Measurements from ENCODE around the gene OTOS.

The OTOS gene

DNA sequence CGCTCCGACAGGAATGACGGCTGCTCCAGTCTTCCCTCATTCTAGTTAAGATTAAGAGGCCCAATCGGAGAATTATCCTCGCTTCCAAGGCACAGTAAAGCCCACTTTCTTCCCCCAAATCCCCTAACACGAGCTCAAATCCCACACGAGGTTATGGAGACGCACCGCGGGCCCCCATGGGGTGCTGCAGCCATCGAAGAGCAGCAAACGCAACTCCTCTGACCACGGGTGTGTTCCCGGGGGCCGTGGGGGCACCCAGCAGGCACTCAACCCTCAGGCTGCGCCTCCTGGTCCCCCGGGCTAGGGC is 4.8 kb downstream of the OTOS start:
- DNase-seq = no peak

- DNase-seq = no peak
Observed at GRCh38 chr2:240134956-240135520, 5.4 kb downstream of the OTOS start.

GRCh38 chr2:240134466-240134865 is 6.0 kb downstream of the OTOS start:
- DNase-seq = no peak

DNA sequence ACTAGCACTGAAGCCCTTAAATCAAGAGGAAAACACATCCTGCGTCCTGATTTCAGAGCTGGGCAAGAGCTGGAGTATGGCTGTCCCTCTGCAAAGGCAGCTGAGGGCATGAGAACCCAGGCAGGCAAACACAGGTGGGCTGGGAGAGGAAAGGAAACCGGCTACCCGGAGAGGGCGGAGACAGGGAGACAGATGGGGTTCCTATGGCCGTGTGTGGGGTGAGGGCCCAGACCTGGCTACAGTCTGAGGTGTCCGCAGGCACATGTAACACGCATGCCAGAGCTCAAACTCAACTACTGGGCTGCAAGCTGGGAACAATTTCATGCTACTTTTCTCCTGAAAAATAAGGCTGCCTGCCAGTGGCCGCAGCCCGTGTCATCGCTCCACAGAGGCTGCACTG is 7.1 kb downstream of the OTOS start:
- DNase-seq = no peak

- DNase-seq = no peak
Observed at GRCh38 chr2:240132651-240132980, 7.8 kb downstream of the OTOS start.

DNA sequence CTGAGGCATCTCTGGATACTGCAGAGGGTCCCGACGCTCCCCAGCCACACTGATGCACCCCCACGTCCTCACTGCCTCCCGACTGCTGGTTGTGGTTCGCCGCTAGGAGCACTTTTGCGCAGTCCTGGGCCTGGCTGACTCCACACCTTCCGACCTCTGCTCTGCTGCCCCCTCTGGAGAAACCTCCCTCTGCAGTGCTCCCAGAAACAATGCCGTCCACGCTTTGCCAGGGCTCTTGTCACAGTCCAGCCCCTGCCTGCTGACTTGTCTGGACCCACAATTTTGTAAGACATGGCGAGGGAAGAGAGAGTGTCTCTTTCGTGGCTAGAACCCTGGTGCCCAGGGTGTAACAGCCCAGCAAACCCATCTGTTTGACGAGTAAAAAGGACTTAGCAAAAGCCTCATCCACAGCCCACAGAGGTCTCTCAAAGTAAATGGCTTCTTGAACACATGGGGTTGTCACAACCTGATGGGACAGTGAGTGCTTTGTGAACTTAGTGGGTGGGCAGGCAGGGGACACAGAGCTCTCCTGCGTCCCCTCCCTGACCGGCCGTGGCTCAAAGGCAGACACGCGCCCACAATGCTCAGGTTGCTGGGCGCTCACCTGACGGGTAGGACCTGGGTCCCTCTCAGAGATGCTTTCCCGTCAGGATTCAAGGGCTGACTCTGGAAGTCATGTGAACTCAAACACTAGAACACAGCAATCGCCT is 8.4 kb downstream of the OTOS start:
- DNase-seq = no peak

DNA sequence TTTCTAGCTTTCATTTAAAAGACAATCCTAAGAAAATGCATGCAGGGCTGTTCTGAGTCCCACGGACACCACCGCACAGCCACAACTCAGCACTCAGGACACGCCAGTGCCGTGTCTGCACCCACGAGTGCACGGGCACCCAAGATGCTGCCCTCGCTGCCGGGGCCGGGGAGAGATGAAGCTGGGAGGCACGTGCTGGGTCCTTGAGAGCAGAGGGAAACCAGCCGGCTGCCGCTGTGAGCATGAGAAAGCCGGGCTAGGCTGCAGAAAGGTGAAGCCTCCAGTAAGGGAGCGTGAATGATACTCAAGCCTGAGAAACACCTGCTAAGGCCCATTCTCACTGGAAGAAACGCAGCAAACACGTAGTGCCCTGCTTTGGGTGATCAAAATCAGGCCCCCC is 9.2 kb downstream of the OTOS start:
- DNase-seq = no peak

GRCh38 chr2:240130393-240131195 is 9.9 kb downstream of the OTOS start:
- DNase-seq = no peak

GRCh38 chr2:240129731-240130392 is 10.6 kb downstream of the OTOS start:
- no peak for DNase-seq

- DNase-seq = no peak
Observed at GRCh38 chr2:240129311-240129710, 11.1 kb downstream of the OTOS start.

- no peak for DNase-seq
Observed at GRCh38 chr2:240128608-240129145, 11.8 kb downstream of the OTOS start.

- no peak for DNase-seq
Observed at GRCh38 chr2:240127911-240128607, 12.4 kb downstream of the OTOS start.

GRCh38 chr2:240127191-240127750 is 13.2 kb downstream of the OTOS start:
- no peak for DNase-seq

DNA sequence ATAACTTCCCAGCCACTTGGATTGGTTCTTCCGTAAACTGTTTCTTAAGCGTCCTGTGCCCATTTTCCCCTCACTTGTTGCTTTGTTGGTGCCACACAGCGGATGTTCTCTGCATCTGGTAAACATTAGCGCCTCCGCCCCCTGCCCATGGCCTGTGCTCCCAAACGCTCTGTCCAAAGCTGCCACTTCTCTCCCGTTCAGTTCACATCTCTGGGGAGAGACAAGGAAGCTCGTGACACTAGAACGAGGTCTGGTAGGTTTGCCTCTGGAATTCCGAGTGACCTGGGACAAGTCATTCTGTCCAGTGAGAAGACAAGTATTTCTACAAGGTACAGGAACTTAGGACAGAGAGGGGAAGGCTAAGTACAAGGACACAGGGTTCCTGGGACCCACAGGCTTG is 13.7 kb downstream of the OTOS start:
- no peak for DNase-seq

DNA sequence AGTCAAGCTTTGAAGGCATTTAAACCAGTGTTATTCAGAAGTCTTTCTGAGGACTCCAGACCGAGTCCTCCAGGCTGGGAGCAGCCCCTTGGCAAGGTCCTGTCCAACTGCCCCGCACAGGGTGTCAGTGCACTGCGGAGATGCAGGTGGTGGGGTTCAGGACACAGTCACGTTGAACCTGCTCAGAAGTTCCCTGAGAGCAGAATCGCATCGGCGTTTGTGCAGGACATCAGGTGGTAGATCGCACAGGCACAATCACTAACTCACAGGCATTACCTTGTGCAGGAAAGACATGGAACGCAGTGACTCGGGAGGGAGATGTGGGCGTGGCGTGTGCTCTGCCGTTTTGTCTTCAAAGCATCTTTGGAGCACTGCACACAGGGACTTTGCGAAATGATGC is 14.7 kb downstream of the OTOS start:
- no peak for DNase-seq

DNA sequence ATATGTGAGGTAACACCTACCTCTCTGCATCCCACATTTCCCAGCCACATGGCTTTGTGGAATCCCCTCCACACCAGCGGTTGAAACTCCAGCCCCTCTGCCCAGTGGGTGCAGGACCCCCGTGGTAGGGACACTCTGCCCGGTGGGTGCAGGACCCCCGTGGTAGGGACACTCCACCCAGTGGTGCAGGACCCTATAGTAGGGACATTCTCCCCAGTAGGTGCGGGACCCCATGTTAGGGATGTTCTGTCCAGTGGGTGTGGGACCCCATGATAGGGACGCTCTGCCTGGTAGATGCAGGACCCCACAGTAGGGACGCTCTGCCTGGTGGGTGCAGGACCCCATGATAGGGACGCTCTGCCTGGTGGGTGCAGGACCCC is 15.8 kb downstream of the OTOS start:
- no peak for DNase-seq

DNA sequence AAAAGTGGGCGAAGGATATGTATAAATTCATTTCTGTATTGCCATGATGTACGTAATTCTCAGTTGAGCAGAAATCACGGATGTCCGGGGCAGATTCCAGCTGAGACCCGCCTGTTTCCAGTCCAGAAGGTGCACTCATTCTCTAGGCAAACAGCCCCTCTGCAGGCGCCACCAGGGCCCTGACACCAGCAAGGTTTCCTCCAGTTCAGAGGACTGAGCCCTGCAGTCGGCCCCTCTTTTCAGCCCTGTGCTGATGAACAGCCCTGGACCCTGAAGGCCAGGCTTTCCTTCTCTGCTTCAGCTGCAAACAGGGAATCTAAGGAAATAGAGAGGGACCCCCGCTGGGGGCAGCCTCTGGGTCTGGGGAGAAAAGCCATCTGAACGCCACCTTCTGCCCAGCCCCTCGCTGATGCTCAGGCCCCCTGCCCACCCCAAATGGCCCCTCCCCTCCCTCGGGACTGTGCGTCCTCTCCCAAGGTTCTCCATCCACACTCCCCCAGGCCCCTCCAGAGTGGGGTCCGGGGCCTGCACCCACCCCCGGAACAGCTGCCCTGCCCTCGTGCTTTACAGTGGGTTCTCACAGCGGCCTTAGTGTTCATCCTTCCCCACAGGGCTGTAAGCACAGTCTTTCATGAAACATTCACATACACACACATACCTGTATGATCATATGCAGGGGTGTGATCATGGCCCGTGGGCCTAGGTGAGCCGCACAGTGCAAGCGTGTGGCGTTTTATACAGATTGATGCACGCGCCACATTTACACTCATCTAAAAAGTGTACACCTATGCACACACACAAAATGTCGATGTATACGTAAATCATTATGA is 16.4 kb downstream of the OTOS start:
- DNase-seq = no peak

GRCh38 chr2:240121675-240122074 is 18.8 kb downstream of the OTOS start:
- no peak for DNase-seq

- no peak for DNase-seq
Observed at GRCh38 chr2:240121190-240121589, 19.3 kb downstream of the OTOS start.

GRCh38 chr2:240114233-240114632 is 26.2 kb downstream of the OTOS start:
- no peak for DNase-seq

- no peak for DNase-seq
Observed at GRCh38 chr2:240112914-240113690, 27.4 kb downstream of the OTOS start.
